Transverse colon (tissue), 4 donors: ENCODE measurements around the gene NUDC. TPM values are rescaled to one million over a fixed set of nuclear protein-coding genes. Genes with fewer than 3 reads are reported as not detected.

Experiments
- DNase-seq: peaks from one replicate; pipeline ENCODE4 v3.0.0-alpha.2; 2019
- H3K27ac ChIP-seq, 4 donors: fragments of 200-600 bp; sonication (generic); 2 replicates each; pipeline ENCODE4 v1.5.1; 2016 to 2018; ENCODE audit warnings: inconsistent platforms in 4 of 4
- H3K27me3 ChIP-seq: fragments of 200-600 bp; sonication (generic); 2 replicates; pipeline ENCODE4 v1.5.1; 2017; ENCODE audit warnings: inconsistent platforms
- H3K36me3 ChIP-seq, 4 donors: fragments of 200-600 bp; sonication (generic); 2 replicates each; pipeline ENCODE4 v1.5.1; 2017 to 2019; ENCODE audit warnings: inconsistent platforms in 4 of 4
- H3K4me1 ChIP-seq, 4 donors: fragments of 200-600 bp; sonication (generic); 2 replicates each; pipeline ENCODE4 v1.5.1; 2017 to 2020; ENCODE audit warnings: inconsistent platforms in 4 of 4
- H3K4me3 ChIP-seq, 4 donors: fragments of 200-600 bp; sonication (generic); 1 replicate in 1 of 4; 2 replicates in 3 of 4; pipeline versions ENCODE4 v1.5.1 to v1.6.1; 2017 to 2019; ENCODE audit warnings: inconsistent platforms in 4 of 4
- H3K9me3 ChIP-seq, 2 donors: fragments of 200-600 bp; sonication (generic); 2 replicates each; pipeline ENCODE4 v1.5.1; 2017 to 2019; ENCODE audit warnings: inconsistent platforms in 2 of 2
- CTCF ChIP-seq, 5 experiments: fragments of 200-600 bp in 3 of 5; fragments of 450-650 bp in 2 of 5; sonication (generic) in 3 of 5; IDR thresholded peaks; 1 replicate in 2 of 5; 2 replicates in 3 of 5; pipeline ENCODE4 v1.5.1; 2016 to 2017; ENCODE audit warnings: antibody characterized with exemption in 5 of 5, inconsistent platforms in 3 of 5, mild to moderate bottlenecking in 2 of 5, moderate library complexity in 1 of 5
- EP300 ChIP-seq: sonication (generic); formaldehyde crosslinking; IDR thresholded peaks from one replicate; pipeline ENCODE4 v1.6.1; 2017; ENCODE audit warnings: antibody characterized with exemption, low read depth
- POLR2A ChIP-seq: fragments of 450-650 bp; IDR thresholded peaks from one replicate; pipeline ENCODE4 v1.6.1; 2016; ENCODE audit warnings: antibody characterized with exemption, mild to moderate bottlenecking, moderate library complexity
- POLR2AphosphoS5 ChIP-seq, 3 donors: sonication (generic); formaldehyde crosslinking; IDR thresholded peaks; one replicate each; pipeline ENCODE4 v1.6.1; 2016; ENCODE audit warnings: antibody characterized with exemption in 3 of 3
- WGBS, 2 donors: methylation state at CpG; one replicate each; pipeline ENCODE4 v1.1.5; 2018; ENCODE audit warnings: low coverage in 1 of 2; 5-methylcytosine and 5-hydroxymethylcytosine counted together
- in situ Hi-C, 4 donors: fragments of 200-750 bp; cut with MboI; loops; one replicate each; pipeline versions ENCODE4 v1.15.0 to v1.15.1; 2017; ENCODE audit warnings: low sequenced_read_pairs in 3 of 4, low pct_ligation_motif_present in 1 of 4, low pct_unique_long_range_greater_than_20kb in 1 of 4
- intact Hi-C: fragments of 100-400 bp; cut with DNase I; formaldehyde crosslinking; loops from one replicate; pipeline ENCODE4 v1.15.1; 2023; ENCODE audit warnings: low total_unique reads
- total RNA-seq, 4 donors: library from RNA; depleted of rRNA; stranded (reverse); fragments of >200 nt; gene quantifications; one replicate each; pipeline ENCODE4 v1.1.0, GENCODE V29; 2016

Gene NUDC
- total RNA-seq, 4 donors from 2014 or later, result 10.8 to 39.9 (median 27.6) TPM

- no peak for TF ChIP-seq POLR2AphosphoS5 (IDR thresholded peaks at IDR 0.05)
- TF ChIP-seq CTCF (IDR thresholded peaks at IDR 0.05), result no peak
- no peak for TF ChIP-seq POLR2A
- Histone ChIP-seq H3K4me1 (no peaks in the 10 kb centered on the region), H3K9me3 (no peaks in the 10 kb centered on the region), H3K4me3 (no peak overlapping the region), H3K27ac (no peak overlapping the region), H3K27me3 (no peaks in the 10 kb centered on the region), H3K36me3 (no peaks in the 10 kb centered on the region)
- DNase-seq, result no peak
- in situ Hi-C loops, result no loop called here
- intact Hi-C loops, result no loop called here
- WGBS, 2 donors, result 59 to 82% methylated on average over 3 of the region's 3 CpGs
These were observed 55.3 kb downstream of the NUDC start for GRCh38 chr1:26976621-26977510.

DNA sequence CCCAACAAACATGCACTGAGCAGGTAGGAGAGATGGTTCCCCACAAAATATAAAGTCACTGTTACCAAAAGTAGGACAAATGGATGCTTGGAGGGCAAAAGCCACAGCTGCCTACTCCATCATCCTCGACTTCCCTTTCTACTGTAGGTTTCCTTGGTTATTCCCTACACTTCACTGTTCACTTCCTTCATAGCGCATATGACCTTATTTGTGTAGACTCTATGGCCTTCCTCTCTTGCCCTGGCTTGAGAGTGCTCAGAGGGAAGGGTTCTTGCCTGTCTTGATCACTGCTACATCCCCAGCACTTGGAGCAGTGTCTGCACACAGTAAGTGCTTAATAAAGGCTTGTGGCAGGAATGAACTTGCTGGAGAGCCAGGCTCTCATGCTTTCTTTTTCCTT is 57.4 kb downstream of the NUDC start:
- no peak for TF ChIP-seq CTCF (IDR thresholded peaks at IDR 0.05)
- no peak for TF ChIP-seq POLR2AphosphoS5 (IDR thresholded peaks at IDR 0.05)
- TF ChIP-seq POLR2A, result no peak
- no peak for TF ChIP-seq EP300
- Histone ChIP-seq H3K4me1 (no peaks in the 10 kb centered on the region), H3K9me3 (no peaks in the 10 kb centered on the region), H3K36me3 (no peaks in the 10 kb centered on the region), H3K27me3 (peaks cover under 1% of the 10 kb centered on the region), H3K27ac (no peak overlapping the region), H3K4me3 (no peak overlapping the region)
- in situ Hi-C loops (no loop called here), intact Hi-C loops (no loop called here)
- 73 to 77% methylated on average over 2 of the region's 2 CpGs for WGBS, 2 donors
- DNase-seq, result no peak

DNA sequence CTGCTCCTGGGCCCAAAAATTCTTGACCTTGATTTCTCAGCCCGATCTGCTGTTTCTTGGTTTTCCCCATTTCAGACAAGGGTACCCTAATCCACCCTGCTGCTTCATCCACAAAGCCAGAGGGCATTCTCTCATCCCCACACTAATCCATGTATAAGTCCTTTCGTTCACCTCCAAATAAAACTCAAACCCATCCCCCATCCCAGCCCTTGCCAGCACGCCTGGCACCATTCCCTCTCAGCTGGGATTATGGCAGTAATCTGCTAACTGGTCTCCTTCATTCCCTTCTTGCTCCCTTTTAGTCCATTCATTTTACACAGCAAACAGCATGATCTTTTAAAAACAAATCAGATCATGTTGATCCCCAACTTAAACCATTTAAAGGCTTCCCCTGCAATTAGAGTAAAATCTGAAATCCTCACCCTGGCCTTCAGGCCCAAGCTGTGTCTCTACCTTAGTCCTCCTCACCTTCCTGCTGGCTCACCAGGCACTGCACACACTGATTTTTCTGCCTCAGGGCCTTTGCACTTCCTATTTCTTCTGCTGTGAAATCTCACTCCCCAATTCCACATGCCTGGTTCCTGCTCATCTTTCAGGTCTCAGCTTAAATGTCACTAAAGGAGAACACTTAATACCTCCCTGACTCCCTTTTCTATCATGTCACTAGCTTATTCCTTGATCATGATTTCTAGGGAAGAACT is 59.8 kb downstream of the NUDC start:
- DNase-seq, result no peak
- 82 to 87% methylated on average over 3 of the region's 3 CpGs for WGBS, 2 donors
- no peak overlapping the region for H3K27ac ChIP-seq
- TF ChIP-seq POLR2AphosphoS5 (IDR thresholded peaks at IDR 0.05) (no peak), POLR2A (no peak)
- in situ Hi-C loops (no loop called here), intact Hi-C loops (no loop called here)
- H3K4me3 ChIP-seq, result no peak overlapping the region
- H3K27me3 ChIP-seq, result peaks cover 9% of the 10 kb centered on the region
- H3K9me3 ChIP-seq, result no peaks in the 10 kb centered on the region
- no peaks in the 10 kb centered on the region for H3K36me3 ChIP-seq
- no peaks in the 10 kb centered on the region for H3K4me1 ChIP-seq

GRCh38 chr1:26983863-26984262 is 62.3 kb downstream of the NUDC start:
- intact Hi-C loops, result no loop called here
- no peak for DNase-seq
- 51 to 70% methylated on average over 3 to 5 of the region's 5 CpGs for WGBS, 2 donors
- no peaks in the 10 kb centered on the region for H3K4me1 ChIP-seq
- no peak overlapping the region for H3K27ac ChIP-seq
- H3K9me3 ChIP-seq, result no peaks in the 10 kb centered on the region
- peaks cover 9% of the 10 kb centered on the region for H3K27me3 ChIP-seq
- no peak for TF ChIP-seq EP300
- TF ChIP-seq POLR2A, result no peak
- no peak for TF ChIP-seq CTCF (IDR thresholded peaks at IDR 0.05)
- TF ChIP-seq POLR2AphosphoS5 (IDR thresholded peaks at IDR 0.05), result no peak
- H3K4me3 ChIP-seq, result no peak overlapping the region
- H3K36me3 ChIP-seq, result no peaks in the 10 kb centered on the region
- in situ Hi-C loops, result no loop called here
